SKM-1 treated with dmso at 0.1 percent for 144 hours (cell line): ENCODE results near the gene C9orf57.
"Not testable (repeated sequence)": the region's sequence is repeated elsewhere in the genome, so short reads cannot be mapped to it uniquely, and the experiment has no call there.

ENCODE experiments used
- DNase-seq: peaks from one replicate; lab custom pipeline; 2025; ENCODE audit not compliant: unreplicated experiment; lab: John Stamatoyannopoulos, UW

C9orf57 gene, protein sequence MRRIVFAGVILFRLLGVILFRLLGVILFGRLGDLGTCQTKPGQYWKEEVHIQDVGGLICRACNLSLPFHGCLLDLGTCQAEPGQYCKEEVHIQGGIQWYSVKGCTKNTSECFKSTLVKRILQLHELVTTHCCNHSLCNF

DNA sequence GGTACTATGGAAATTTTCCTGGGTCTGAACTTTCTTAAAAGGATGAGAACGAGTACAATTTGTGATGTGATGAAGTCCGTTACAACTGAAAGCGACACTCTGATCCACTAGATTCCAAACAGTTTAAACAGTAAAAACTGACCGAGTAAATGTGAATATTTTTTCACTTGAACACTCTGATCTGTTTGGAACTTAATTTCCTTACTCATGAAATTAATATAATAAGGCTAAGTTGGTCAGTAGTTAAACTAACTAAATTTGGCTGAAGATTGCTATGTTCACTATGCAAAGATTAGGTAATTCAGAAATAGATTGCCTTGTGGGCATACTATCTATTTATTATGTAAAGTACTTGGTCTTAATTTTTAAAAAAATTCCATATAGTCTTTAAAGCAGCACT is at the start of gene C9orf57:
Gene C9orf57, minus strand, starts transcription at position 101 of the 400 bp plus-strand sequence. CDS start 1,282 bp downstream, outside the sequence.
- no peak for DNase-seq

DNA sequence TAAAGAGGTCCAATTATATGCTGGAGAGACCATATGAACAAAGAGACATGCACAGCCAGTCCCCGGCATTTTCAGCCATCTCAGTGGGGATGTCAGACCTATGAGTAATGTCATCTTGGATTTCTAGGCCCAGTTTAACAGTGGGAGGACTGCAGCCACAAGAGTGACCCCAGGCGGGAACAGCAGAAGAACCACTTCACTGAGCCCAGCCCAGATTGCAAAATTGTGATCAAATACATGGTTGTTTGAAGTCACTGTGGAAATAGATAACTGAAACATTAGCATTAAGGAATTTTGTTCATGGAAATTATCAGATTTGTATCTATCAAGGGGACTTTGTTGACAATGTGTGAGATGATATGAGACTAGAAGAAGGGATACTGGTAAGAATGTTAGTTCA is 42.1 kb upstream of the C9orf57 start:
- DNase-seq = no peak

DNA sequence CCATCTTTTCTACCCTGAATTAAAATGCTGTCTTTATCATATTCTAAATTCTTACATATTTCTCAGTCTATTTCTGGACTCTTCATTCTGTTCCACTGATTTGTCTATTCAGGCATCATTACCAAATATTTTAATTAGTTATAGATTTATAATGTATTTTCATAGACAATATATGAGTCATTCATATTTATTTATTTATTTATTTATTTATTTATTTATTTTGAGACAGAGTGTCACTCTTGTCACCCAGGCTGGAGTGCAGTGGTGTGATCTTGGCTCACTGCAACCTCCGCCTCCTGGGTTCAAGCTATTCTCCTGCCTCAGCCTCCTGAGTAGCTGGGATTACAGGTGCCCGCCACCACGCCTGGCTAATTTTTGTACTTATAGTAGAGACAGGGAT is 35.1 kb upstream of the C9orf57 start:
- DNase-seq = not testable (repeated sequence)

DNA sequence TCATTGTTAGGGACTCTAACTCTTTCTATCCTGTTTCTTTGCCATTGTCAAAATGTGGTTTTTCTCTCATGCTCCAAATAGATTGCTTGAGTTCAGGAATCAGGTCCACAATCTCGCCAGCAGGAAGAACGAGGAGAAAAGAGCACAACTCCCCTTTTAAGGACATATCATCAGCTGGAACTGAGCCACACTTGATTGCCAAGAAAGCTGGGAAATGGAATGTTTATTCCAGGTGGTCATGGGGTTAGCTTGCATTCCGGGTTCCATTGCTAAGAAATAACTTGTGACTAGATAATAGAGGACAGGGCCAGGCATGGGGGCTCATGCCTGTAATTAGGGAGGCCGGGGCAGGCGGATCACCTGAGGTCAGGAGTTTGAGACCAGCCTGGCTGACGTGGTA is 32.4 kb upstream of the C9orf57 start:
- no peak for DNase-seq

DNA sequence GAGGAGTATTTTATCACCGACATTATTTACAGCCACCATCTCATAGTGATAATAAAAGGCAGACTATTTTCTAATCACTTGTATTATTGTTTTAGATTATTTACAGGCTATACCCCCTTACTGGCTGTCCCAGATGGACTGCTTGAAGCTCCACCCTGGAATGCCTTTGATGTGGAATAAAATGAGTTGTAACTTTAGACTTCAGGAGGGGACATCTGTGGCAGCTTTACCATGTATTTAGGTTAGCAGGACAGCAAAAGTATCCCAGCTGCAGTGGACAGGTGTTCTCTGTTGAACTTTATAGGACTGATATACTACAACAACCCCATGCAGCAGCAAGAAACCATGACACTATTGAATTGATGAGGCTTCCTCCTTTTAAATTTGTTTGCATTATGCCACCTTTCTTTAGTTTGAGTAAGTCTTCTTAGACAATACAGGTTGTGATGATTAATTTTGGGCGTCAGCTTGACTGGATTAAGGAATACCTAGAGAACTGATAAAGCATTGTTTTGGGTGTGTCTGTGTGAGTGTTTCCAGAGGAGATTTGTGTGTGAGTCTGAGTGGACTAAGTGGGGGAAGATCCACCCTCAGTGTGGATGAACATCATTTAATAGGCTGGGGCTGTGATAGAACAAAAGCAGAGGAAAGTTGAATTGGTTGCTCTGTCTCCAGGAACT is 29.2 kb upstream of the C9orf57 start:
- DNase-seq = no peak

DNA sequence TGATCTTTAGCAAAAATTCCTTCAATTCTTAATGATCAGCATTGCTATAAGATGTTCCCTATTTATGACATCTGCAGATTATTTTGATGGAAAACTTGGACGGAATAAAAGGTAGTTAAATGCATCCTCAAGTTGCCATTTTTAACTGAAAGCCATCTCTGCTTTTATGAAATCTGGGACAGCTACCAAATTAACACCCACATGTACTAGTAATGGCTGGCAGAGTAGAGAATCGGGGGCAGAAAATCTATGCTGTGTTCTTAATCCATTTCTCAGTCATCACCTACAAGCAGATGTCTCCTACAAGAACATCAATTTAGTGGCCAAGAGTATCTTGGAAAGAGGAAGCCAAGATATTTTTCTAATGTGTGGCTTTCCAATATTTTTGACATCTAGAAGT is 22.1 kb upstream of the C9orf57 start:
- DNase-seq = no peak

DNA sequence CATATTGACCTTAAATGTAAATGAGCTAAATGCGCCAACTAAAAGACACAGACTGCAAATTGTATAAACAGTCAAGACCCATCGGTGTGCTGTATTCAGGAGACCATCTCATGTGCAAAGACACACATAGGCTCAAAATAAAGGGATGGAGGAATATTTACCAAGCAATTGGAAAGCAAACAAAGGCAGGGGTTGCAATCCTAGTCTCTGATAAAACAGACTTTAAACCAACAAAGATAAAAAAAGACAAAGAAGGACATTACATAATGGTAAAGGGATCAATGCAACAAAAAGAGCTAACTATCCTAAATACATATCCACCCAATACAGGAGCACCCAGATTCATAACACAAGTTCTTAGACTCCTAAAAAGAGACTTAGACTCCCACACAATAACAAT is 14.3 kb upstream of the C9orf57 start:
- DNase-seq = not testable (repeated sequence)

DNA sequence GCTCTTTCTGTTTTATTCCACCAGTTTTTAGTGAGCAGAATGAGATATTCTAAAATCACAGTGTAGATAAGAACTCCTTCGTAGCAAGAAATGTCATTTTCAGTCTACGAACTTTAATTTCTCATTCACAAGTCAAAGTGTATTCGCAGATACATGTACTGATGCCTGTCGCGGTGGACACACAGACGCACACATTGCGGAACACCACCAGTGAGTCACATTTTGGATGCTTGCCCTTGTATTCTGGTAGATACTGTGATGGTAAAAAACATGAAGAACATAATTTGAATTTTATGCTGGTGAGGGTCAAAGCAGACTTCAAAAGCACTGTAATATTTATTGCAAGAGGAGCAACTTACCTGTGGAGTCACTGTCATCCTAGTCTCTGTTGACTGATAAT is 4.7 kb upstream of the C9orf57 start:
- no peak for DNase-seq

DNA sequence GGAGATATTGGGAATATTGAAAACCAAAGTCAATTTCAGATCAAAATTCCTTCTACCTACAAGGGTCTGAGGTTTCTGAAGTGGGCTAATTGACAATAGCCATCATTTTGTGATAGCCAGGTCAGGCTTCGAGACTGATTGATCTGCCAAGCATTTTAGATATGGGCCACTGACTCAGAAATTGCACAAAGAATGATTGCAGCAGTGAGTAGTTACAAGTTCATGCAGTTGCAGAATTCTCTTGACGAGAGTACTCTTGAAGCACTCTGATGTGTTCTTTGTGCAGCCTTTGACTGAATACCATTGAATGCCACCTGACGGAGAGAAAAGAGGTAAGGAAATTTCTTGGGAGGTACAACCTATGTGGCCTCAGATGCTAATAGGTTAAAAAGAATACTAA is 8.3 kb downstream of the C9orf57 start:
- DNase-seq = no peak

DNA sequence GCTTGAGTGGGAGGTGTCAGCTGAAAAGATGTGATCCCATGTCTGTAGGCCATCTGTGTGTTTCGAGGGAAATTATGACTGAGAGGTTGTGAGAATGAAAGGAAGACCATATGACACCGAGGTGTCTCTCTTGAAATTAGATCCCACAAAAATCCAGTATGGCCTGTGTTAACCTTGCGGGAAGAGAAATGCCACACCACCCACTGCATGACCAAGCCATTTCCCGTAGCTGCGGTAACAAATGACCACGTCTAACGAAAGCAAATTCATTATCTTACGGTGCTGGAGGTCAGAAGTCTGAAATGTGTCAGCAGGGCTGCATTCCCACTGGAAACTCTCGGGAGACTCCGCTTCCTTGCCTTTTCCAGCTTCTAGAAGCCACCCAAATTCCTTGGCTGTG is 11.6 kb downstream of the C9orf57 start:
- DNase-seq = no peak

DNA sequence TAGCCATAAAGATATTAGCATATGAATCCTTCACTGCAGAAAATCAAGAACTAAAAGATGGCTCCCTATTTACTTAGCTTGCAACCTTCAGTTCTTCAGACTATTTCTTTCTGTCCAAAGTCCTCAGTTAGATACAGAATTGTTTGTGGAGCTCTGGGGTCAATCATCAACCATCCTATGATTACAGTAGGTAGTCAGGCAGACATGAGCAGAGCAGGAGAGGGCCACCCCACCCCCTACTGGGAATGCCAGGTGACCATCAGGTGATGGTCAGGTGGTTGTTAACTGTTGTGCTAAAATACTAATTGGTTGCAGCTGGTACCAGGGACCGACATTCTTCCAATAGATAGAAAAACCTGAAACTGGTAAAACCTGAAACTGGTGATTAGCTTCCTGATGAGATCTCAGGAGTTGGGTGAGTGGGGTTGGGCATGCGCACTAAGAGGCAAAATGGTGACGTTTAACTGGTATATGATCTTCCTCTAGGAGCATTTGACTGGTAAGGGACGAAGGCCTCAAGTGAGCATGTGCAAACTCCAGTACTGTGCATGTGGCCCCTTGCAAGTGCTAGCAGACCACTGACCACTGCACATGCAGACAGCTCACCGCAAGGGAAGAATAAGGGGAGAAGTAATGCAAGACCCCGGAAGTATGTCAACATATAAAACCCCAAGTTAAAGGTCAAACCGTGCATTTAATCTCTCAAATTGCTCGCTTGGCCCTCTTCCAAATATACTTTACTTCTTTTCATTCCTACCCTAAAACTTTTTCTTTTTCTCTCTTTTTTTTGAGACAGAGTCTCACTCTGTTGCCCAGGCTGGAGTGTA is 13.6 kb downstream of the C9orf57 start:
- no peak for DNase-seq

DNA sequence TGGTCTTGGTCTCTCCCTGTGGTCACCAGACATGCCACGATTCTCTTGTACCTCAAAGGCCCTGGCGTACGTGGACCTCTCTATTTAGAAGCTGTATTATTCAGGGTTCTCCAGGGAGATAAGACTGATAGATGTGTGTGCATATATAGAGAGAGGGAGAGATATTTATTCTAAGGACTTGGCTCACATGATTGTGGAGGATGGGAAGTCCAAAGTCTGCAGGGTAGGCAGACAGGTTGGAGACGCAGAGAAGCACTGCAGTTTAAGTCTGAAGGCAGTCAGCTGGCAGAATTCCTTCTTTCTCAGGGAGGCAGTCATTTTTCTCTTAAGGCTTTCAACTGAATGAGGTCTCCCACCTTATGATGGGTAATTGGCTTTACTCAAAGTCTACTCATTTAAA is 16.3 kb downstream of the C9orf57 start:
- no peak for DNase-seq

DNA sequence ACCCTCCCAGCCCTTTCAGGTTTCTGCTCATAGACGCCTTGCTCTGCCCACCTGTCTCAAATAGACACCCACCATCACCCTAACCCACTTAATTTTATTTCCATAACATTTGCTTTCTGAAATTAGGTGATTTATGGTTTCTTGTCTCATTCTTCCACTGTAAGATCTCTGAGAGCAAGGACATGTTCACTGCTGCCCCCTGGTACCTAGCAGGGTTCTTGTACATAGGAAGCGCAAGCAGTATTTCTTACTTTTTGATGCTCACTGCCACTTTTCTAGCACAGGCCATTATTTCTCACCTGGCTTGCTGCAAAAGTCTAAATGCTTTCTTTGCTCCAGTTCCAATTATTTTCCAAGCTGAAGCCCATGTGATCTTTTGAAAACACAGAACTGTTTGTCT is 16.8 kb downstream of the C9orf57 start:
- no peak for DNase-seq

DNA sequence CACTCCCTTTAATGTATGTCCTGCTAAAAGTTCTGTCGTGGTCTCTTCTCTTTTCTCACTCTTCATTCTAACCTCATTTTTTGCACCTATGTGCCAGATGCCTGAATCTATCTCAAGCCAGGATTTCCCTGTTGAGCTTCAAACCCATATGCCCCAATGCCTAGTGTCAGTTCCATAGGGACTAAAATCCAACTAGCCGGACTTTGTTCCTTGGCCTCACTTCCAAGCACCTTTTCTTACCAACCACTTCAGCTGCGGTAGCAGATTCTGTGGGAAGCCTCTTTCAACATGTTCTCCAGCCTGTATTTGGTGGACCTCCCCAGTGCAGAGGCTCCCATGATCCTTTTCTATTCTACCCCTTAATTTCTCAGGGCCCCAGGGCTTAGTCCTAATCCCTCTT is 17.5 kb downstream of the C9orf57 start:
- no peak for DNase-seq

DNA sequence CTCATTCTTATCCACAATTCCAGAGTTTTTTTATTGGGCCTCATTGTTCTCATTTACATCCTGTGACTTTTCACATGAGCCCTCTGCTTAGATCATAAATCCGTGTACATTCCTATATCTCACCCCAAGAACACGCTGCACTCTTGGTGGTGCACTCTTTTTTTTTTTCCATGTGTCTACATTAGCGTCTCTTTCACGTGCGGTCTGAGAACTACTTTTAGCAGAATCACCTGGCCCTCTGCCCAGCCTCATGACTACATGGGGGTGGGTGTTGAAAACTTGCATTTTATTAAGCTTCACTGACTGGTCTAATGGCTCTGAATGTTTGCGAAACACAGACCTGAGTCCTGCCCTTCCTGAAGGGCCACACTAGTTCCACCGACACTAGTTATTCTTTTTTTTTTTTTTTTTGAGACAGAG is 18.6 kb downstream of the C9orf57 start:
- DNase-seq = no peak

DNA sequence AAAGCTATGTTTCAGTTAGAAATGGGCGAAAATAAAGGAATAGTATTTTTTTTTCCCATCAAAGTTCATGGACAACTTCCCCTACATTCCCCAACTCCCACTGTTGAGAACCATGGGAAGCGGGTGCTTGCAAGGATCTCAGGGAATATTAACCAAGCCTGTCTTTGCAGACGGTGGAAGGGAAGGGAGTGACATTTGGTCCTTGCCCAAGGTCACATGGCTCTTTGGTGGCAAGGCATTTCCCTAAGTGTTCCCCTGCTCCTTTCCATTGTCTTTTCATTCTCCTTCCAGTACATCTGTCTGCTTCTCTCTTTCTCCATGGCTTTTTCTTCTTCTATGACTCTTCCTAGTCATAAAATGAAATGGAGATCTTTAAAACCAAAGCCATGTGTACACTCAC is 19.0 kb downstream of the C9orf57 start:
- DNase-seq = no peak

DNA sequence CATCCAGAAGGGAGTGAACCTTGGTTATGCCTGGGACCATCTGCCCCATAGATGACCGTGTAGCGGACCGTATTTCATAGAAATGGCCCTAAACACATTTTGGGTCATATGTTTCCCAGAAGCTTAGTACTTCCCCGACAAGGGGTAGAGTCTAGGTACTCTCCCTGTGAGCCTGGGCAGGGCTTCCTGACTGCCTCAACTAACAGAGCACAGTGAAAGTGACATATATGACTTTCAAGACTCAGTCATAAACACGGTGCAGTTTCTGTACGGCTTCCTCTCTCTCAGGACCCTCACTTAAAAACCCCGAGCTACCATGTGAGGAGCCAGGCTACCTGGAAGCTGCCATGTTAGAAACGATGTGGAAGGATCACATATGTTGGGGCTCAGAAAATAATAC is 20.9 kb downstream of the C9orf57 start:
- no peak for DNase-seq

DNA sequence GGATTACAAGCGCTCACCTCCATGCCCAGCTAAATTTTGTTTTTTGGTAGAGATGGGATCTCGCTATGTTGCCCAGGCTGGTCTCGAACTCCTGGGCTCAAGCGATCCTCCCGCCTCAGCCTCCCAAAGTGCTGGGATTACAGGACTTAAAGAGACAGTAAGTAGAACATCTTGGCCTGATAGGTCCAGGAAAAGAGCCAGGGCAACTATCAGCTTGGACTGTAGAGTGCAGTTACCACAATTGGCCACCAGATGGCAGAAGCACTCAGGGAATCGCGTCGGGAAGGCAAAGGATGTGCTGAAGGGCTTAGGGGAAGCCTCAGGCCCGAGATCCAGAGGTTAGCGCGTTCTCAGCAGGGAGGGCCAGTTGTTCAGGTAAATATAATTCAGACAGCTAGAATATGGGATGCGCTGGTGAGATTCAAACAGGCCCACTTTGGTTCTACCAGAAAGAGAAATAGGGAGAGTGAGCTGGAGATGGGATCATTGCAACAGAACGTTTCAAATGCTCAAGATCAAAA is 21.5 kb downstream of the C9orf57 start:
- peak; percentile 31 for DNase-seq

DNA sequence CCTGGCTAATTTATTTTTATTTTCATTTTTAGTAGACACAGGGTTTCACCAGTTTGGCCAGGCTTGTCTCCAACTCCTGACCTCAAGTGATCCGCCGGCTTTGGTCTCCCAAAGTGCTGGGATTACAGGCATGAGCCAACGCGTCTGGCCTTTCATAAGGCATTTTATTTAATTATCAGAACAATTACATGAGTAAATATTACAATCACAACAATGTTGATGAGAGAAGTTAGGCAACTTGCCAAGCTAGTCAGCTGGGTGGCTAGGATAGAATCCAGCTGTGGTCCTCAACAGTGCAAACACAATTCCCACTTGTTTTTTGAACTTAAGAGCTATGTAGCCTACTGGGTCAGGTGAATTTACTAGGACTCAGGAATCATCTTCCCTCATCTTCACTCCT is 22.0 kb downstream of the C9orf57 start:
- no peak for DNase-seq

DNA sequence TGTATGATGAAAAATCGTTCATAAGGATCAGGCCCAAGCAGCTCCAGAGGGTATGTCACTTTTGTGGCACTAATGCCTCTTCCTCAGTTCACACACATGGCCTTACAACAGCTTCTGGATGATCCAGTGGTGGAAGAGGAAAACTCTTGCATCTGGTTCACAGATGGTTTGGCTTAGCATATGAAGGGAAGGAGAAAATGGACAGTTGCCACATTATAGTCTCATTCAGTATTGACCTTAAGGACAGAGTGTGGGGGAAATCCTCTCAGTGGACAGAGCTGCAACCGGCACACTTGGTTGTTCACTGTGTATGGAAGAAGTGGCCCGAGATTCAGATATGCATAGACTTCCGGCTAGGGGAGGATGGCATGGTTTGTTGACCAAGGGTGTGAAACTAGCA is 22.8 kb downstream of the C9orf57 start:
- DNase-seq = no peak

DNA sequence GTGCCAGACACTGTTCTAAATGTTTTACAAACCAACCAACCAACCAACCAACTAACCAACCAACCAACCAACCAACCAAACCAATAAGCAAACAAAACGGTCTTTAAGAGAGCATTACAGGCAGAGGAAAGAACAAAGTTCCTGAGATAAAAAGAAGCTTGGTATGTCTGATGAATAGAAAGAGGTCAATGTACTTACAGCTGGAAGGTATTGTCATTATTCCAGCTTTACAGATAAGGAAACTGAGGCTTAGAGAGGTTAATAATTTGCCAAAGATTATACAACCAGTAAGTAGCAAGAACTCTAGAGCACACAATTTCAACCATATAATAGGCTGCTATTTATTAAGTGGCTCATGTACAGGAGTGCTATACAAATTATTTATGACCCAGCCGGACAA is 29.6 kb downstream of the C9orf57 start:
- no peak for DNase-seq

DNA sequence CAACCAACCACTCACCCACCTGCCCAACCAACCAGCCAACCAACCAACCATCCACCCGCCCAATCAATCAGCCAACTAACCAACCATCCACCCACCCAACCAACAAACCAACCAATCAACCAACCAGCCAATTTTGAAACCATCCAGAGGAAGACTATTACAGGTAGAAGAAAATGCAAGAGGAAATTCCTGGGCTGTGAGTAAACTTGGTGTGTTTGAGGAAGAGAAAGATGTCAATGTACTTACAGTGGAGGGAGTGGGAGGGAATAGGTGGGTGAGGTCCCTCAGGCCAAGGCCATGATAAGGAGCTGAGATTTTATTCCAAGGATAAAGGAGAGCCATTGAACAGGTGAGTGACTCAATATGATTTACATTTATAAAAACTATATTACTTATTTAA is 30.4 kb downstream of the C9orf57 start:
- no peak for DNase-seq
